Mucosa of descending colon (tissue), 3 donors: ENCODE data around the gene SCGB1D1. TPM values are rescaled to one million over a fixed set of nuclear protein-coding genes. Genes with fewer than 3 reads are reported as not detected.

Source experiments
- ATAC-seq: fragments of 200-7000 bp; cut with Tn5 transposase; one replicate; pipeline ENCODE4 v1.9.1; 2020; ENCODE audit warnings: mild to moderate bottlenecking, moderate library complexity
- DNase-seq, 3 donors: peaks; one replicate each; pipeline ENCODE4 v3.0.0-alpha.2; 2020
- H3K36me3 ChIP-seq: fragments of 200-600 bp; one replicate; pipeline ENCODE4 v1.8.0; 2021; ENCODE audit warnings: low read depth, mild to moderate bottlenecking
- H3K4me1 ChIP-seq: fragments of 200-600 bp; one replicate; pipeline ENCODE4 v1.8.0; 2021; ENCODE audit warnings: low read depth, mild to moderate bottlenecking
- H3K4me3 ChIP-seq: fragments of 200-600 bp; one replicate; pipeline ENCODE4 v1.8.0; 2021; ENCODE audit warnings: mild to moderate bottlenecking
- H3K9me3 ChIP-seq: fragments of 200-600 bp; one replicate; pipeline ENCODE4 v1.8.0; 2021; ENCODE audit warnings: mild to moderate bottlenecking
- intact Hi-C, 2 donors: fragments of 100-400 bp; cut with DNase I in 1 of 2; cut with micrococcal nuclease in 1 of 2; formaldehyde crosslinking; loops; one replicate each; pipeline versions ENCODE4 v1.11.0 to v1.11.1; 2022; cut with DNase I, micrococcal nuclease
- long read RNA-seq, 2 donors: library from polyadenylated mRNA; unstranded; transcript quantifications; one replicate each; pipeline ENCODE4 v2.0.0, GENCODE V29; 2019 to 2021
- total RNA-seq, 3 donors: library from RNA; stranded (reverse); fragmentation: NEBNext Ultra II Directional in 2 of 3; extraction: Animal tissue kit (Norgen Biotek cat#: 25700) in 2 of 3; gene quantifications; one replicate each; pipeline versions ENCODE4 v1.2.1 to v1.2.4, GENCODE V29; 2021 to 2023
- TF ChIP-seq, protein P1 (sequence below): fragments of 200-600 bp; IDR thresholded peaks from one replicate; pipeline ENCODE4 v1.8.0; 2022; ENCODE audit warnings: antibody characterized with exemption, mild to moderate bottlenecking
- donor health status: DM: no; HTN: no; CAD: no; lungs with moderate emphysema.
- donor health status: DM: no; HTN: no; CAD: no.
- donor health status: DM: no; HTN: yes; CAD: no.

SCGB1D1 gene
- not detected for total RNA-seq
- long read RNA-seq, donor 1 = 0 reads
- long read RNA-seq, donor 2 = 0 reads

GRCh38 chr11:62190011-62190410 is at the start of gene SCGB1D1:
Gene SCGB1D1, plus strand, starts transcription at chr11:62190216. Its CDS starts 69 bp downstream, at chr11:62190285.
- TF ChIP-seq, protein P1, sequence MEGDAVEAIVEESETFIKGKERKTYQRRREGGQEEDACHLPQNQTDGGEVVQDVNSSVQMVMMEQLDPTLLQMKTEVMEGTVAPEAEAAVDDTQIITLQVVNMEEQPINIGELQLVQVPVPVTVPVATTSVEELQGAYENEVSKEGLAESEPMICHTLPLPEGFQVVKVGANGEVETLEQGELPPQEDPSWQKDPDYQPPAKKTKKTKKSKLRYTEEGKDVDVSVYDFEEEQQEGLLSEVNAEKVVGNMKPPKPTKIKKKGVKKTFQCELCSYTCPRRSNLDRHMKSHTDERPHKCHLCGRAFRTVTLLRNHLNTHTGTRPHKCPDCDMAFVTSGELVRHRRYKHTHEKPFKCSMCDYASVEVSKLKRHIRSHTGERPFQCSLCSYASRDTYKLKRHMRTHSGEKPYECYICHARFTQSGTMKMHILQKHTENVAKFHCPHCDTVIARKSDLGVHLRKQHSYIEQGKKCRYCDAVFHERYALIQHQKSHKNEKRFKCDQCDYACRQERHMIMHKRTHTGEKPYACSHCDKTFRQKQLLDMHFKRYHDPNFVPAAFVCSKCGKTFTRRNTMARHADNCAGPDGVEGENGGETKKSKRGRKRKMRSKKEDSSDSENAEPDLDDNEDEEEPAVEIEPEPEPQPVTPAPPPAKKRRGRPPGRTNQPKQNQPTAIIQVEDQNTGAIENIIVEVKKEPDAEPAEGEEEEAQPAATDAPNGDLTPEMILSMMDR = no peak
- H3K4me1 ChIP-seq = no peaks in the 10 kb centered on the region
- H3K36me3 ChIP-seq = no peaks in the 10 kb centered on the region
- H3K4me3 ChIP-seq = no peak within 1 kb of the TSS
- no peaks in the 10 kb centered on the region for H3K9me3 ChIP-seq
- ATAC-seq (no peak), DNase-seq (no peak)
- intact Hi-C loops = no loop called here

- TF ChIP-seq, protein P1 = no peak
- no peaks in the 10 kb centered on the region for H3K4me1 ChIP-seq
- H3K9me3 ChIP-seq = no peaks in the 10 kb centered on the region
- no peak overlapping the region for H3K4me3 ChIP-seq
- ATAC-seq (no peak), DNase-seq (no peak)
- intact Hi-C loops = no loop called here
- peaks cover 10% of the 10 kb centered on the region for H3K36me3 ChIP-seq
Observed at GRCh38 chr11:62140304-62141110, 49.5 kb upstream of the SCGB1D1 start.

- Histone ChIP-seq H3K4me1 (no peaks in the 10 kb centered on the region), H3K36me3 (peaks cover 10% of the 10 kb centered on the region), H3K9me3 (no peaks in the 10 kb centered on the region), H3K4me3 (no peak overlapping the region)
- ATAC-seq = no peak
- intact Hi-C loops = no loop called here
- DNase-seq = no peak
- TF ChIP-seq, protein P1 = no peak
Observed at GRCh38 chr11:62141111-62142042, 48.6 kb upstream of the SCGB1D1 start.

GRCh38 chr11:62142043-62142375 is 48.0 kb upstream of the SCGB1D1 start:
- TF ChIP-seq, protein P1 = no peak
- intact Hi-C loops = no loop called here
- no peaks in the 10 kb centered on the region for H3K9me3 ChIP-seq
- no peaks in the 10 kb centered on the region for H3K4me1 ChIP-seq
- DNase-seq (no peak), ATAC-seq (no peak)
- no peak overlapping the region for H3K4me3 ChIP-seq
- peaks cover 10% of the 10 kb centered on the region for H3K36me3 ChIP-seq

DNA sequence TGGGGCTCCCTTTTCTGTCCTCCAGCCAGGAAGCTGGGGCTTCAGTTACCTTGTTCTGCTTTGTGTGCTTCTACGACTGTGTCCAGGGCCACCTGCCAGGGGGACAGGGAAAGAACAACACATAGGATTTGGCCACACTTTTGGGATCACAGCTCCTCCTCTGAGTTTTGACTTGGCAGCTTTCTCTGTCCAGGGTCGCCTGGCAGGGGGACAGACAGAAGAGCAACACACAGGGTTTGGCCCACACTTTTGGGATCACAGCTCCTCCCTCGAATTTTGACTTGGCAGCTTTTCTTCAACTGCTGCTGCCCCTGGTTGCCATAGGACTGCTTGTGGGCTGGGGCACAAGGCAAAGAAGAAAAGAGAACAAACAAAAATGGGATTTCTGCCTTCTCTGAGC is 47.1 kb upstream of the SCGB1D1 start:
- intact Hi-C loops = no loop called here
- no peaks in the 10 kb centered on the region for H3K4me1 ChIP-seq
- TF ChIP-seq, protein P1 = no peak
- H3K36me3 ChIP-seq = peaks cover 12% of the 10 kb centered on the region
- DNase-seq = no peak
- no peak for ATAC-seq
- H3K9me3 ChIP-seq = no peaks in the 10 kb centered on the region
- H3K4me3 ChIP-seq = no peak overlapping the region
